ENCODE measurements around the gene ATOX1.
A peak's percentile ranks its signal among the peaks of the same experiment; 100 is the strongest.

The ATOX1 gene

DNA sequence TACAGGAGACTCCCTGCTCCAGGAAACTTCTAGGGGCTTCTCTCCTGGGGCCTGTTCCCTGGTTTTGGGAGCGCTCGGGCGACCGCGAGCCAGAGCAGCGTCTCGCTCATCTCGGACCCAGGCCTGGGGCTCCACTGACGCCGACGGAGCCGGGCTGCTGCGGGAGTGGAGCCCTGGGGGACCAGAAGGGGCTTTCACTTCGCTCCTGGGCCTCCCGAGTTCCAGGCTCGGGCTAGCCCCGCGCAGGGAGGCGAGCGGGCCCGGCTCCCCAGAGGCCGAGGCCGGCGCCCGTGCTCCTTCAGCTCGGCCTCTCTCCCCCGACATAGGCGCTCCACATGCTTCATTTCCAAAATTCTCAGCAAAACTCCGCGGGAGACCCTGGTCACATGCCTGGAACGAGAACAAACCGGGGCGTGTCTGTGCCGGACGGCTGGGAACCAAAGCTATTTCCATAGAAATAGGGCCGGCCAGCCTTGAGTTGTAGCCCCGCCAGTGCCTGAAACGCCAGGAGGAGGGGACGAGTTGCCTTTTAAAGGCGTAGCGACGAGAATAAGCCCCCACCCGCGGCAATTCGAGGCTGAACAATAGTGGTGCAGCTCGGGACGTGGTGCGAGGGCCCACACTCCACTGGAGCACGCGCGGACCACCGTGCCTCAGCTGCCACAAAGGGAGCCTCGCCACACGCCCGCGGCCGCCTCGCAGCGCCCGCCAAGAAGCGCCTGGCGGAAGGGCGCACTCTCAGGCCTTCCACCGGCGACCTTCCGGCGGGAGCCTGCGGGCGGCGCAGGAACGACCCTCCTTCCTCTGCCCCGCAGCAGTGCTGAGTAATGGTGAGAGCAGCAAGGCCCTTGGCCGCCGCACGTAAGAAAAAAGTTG, 12.2 kb upstream of the ATOX1 start (continued):
- no peak for TF ChIP-seq ZNF366 (tag by site-specific recombination; conservative IDR thresholded peaks at IDR 0.05)
- TF ChIP-seq ZNF16 (tag by site-specific recombination; IDR thresholded peaks at IDR 0.05; ENCODE audit: low read depth): no peak
- no peak for TF ChIP-seq ZNF664 (tag by site-specific recombination; IDR thresholded peaks at IDR 0.05)
- TF ChIP-seq YY1 (tag by site-specific recombination; IDR thresholded peaks at IDR 0.05): peak; percentile 46; the same call in 1 of the 2 replicates
- TF ChIP-seq OVOL3 (tag by site-specific recombination; IDR thresholded peaks at IDR 0.05): no peak
- TF ChIP-seq, protein P1, sequence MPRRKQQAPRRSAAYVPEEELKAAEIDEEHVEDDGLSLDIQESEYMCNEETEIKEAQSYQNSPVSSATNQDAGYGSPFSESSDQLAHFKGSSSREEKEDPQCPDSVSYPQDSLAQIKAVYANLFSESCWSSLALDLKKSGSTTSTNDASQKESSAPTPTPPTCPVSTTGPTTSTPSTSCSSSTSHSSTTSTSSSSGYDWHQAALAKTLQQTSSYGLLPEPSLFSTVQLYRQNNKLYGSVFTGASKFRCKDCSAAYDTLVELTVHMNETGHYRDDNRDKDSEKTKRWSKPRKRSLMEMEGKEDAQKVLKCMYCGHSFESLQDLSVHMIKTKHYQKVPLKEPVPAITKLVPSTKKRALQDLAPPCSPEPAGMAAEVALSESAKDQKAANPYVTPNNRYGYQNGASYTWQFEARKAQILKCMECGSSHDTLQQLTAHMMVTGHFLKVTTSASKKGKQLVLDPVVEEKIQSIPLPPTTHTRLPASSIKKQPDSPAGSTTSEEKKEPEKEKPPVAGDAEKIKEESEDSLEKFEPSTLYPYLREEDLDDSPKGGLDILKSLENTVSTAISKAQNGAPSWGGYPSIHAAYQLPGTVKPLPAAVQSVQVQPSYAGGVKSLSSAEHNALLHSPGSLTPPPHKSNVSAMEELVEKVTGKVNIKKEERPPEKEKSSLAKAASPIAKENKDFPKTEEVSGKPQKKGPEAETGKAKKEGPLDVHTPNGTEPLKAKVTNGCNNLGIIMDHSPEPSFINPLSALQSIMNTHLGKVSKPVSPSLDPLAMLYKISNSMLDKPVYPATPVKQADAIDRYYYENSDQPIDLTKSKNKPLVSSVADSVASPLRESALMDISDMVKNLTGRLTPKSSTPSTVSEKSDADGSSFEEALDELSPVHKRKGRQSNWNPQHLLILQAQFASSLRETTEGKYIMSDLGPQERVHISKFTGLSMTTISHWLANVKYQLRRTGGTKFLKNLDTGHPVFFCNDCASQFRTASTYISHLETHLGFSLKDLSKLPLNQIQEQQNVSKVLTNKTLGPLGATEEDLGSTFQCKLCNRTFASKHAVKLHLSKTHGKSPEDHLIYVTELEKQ (tag by site-specific recombination; IDR thresholded peaks at IDR 0.05; ENCODE audit: borderline replicate concordance): no peak
- no peak for TF ChIP-seq GFI1B (tag by site-specific recombination; IDR thresholded peaks at IDR 0.05)
- TF ChIP-seq ZNF266 (tag by site-specific recombination; IDR thresholded peaks at IDR 0.05; ENCODE audit: low read depth): no peak
- TF ChIP-seq, protein P2, sequence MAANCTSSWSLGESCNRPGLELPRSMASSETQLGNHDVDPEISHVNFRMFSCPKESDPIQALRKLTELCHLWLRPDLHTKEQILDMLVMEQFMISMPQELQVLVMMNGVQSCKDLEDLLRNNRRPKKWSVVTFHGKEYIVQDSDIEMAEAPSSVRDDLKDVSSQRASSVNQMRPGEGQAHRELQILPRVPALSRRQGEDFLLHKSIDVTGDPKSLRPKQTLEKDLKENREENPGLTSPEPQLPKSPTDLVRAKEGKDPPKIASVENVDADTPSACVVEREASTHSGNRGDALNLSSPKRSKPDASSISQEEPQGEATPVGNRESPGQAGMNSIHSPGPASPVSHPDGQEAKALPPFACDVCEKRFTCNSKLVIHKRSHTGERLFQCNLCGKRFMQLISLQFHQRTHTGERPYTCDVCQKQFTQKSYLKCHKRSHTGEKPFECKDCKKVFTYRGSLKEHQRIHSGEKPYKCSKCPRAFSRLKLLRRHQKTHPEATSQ (tag by site-specific recombination; IDR thresholded peaks at IDR 0.05): no peak
- TF ChIP-seq ZNF830 (tag by site-specific recombination; IDR thresholded peaks at IDR 0.05; ENCODE audit: low read depth): no peak
- 0 out of 2 replicates have a peak, but pooled peaks have one; percentile 35 for TF ChIP-seq REPIN1 (tag by site-specific recombination; IDR thresholded peaks at IDR 0.05; ENCODE audit: low read depth)
- TF ChIP-seq, protein P3, sequence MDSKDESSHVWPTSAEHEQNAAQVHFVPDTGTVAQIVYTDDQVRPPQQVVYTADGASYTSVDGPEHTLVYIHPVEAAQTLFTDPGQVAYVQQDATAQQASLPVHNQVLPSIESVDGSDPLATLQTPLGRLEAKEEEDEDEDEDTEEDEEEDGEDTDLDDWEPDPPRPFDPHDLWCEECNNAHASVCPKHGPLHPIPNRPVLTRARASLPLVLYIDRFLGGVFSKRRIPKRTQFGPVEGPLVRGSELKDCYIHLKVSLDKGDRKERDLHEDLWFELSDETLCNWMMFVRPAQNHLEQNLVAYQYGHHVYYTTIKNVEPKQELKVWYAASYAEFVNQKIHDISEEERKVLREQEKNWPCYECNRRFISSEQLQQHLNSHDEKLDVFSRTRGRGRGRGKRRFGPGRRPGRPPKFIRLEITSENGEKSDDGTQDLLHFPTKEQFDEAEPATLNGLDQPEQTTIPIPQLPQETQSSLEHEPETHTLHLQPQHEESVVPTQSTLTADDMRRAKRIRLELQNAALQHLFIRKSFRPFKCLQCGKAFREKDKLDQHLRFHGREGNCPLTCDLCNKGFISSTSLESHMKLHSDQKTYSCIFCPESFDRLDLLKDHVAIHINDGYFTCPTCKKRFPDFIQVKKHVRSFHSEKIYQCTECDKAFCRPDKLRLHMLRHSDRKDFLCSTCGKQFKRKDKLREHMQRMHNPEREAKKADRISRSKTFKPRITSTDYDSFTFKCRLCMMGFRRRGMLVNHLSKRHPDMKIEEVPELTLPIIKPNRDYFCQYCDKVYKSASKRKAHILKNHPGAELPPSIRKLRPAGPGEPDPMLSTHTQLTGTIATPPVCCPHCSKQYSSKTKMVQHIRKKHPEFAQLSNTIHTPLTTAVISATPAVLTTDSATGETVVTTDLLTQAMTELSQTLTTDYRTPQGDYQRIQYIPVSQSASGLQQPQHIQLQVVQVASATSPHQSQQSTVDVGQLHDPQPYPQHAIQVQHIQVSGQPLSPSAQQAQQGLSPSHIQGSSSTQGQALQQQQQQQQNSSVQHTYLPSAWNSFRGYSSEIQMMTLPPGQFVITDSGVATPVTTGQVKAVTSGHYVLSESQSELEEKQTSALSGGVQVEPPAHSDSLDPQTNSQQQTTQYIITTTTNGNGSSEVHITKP (tag by site-specific recombination; IDR thresholded peaks at IDR 0.05): no peak; the same call in 1 of the 2 replicates
- TF ChIP-seq ZNF19 (tag by site-specific recombination; IDR thresholded peaks at IDR 0.05; ENCODE audit: low read depth): no peak
- no peak for TF ChIP-seq ZNF529 (tag by site-specific recombination; IDR thresholded peaks at IDR 0.05; ENCODE audit: insufficient replicate concordance)
- TF ChIP-seq, protein P4, sequence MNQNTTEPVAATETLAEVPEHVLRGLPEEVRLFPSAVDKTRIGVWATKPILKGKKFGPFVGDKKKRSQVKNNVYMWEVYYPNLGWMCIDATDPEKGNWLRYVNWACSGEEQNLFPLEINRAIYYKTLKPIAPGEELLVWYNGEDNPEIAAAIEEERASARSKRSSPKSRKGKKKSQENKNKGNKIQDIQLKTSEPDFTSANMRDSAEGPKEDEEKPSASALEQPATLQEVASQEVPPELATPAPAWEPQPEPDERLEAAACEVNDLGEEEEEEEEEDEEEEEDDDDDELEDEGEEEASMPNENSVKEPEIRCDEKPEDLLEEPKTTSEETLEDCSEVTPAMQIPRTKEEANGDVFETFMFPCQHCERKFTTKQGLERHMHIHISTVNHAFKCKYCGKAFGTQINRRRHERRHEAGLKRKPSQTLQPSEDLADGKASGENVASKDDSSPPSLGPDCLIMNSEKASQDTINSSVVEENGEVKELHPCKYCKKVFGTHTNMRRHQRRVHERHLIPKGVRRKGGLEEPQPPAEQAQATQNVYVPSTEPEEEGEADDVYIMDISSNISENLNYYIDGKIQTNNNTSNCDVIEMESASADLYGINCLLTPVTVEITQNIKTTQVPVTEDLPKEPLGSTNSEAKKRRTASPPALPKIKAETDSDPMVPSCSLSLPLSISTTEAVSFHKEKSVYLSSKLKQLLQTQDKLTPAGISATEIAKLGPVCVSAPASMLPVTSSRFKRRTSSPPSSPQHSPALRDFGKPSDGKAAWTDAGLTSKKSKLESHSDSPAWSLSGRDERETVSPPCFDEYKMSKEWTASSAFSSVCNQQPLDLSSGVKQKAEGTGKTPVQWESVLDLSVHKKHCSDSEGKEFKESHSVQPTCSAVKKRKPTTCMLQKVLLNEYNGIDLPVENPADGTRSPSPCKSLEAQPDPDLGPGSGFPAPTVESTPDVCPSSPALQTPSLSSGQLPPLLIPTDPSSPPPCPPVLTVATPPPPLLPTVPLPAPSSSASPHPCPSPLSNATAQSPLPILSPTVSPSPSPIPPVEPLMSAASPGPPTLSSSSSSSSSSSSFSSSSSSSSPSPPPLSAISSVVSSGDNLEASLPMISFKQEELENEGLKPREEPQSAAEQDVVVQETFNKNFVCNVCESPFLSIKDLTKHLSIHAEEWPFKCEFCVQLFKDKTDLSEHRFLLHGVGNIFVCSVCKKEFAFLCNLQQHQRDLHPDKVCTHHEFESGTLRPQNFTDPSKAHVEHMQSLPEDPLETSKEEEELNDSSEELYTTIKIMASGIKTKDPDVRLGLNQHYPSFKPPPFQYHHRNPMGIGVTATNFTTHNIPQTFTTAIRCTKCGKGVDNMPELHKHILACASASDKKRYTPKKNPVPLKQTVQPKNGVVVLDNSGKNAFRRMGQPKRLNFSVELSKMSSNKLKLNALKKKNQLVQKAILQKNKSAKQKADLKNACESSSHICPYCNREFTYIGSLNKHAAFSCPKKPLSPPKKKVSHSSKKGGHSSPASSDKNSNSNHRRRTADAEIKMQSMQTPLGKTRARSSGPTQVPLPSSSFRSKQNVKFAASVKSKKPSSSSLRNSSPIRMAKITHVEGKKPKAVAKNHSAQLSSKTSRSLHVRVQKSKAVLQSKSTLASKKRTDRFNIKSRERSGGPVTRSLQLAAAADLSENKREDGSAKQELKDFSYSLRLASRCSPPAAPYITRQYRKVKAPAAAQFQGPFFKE (tag by site-specific recombination; IDR thresholded peaks at IDR 0.05; ENCODE audit: borderline replicate concordance): no peak
- TF ChIP-seq ZBTB20 (tag by site-specific recombination; IDR thresholded peaks at IDR 0.05): peak; percentile 54; the same call in 1 of the 2 replicates
- peak; percentile 42 for TF ChIP-seq ZBTB17 (tag by site-specific recombination; IDR thresholded peaks at IDR 0.05)
- no peak for TF ChIP-seq ZNF777 (tag by site-specific recombination; IDR thresholded peaks at IDR 0.05; ENCODE audit: borderline replicate concordance)
